ENCODE data around the gene PCCA.

Gene PCCA

GRCh38 chr13:100154842-100155416, 66.0 kb downstream of the PCCA start:
- Histone ChIP-seq H3K27me3 (ENCODE audit: insufficient read depth, low read length) (no peaks in the 10 kb centered on the region), H4K20me1 (ENCODE audit: insufficient read depth, low read length) (no peaks in the 10 kb centered on the region), H3K27ac (ENCODE audit: low read depth, low read length, poor library complexity, severe bottlenecking) (no peak overlapping the region), H3K9me2 (ENCODE audit: low read depth, low read length) (no peaks in the 10 kb centered on the region; the same call in 1 of the 2 replicates), H2AFZ (ENCODE audit: low read length) (no peak overlapping the region), H3K79me2 (ENCODE audit: insufficient read depth, low read length) (no peaks in the 10 kb centered on the region), H3K4me3 (ENCODE audit: low read depth, low read length, poor library complexity, severe bottlenecking) (no peak overlapping the region), H3K9me3 (ENCODE audit: low read length) (no peaks in the 10 kb centered on the region), H3K4me1 (ENCODE audit: insufficient read depth, low read length, severe bottlenecking) (no peaks in the 10 kb centered on the region), H3F3A (ENCODE audit: insufficient read depth, low read length) (no peaks in the 10 kb centered on the region), H3K9ac (ENCODE audit: low read length) (no peak overlapping the region), H3K36me3 (ENCODE audit: insufficient read depth, low read length) (no peaks in the 10 kb centered on the region), H3K4me2 (ENCODE audit: low read length) (no peak overlapping the region)
- TF ChIP-seq CTCF (IDR thresholded peaks at IDR 0.05; ENCODE audit: low read length) (no peak), EZH2 (IDR thresholded peaks at IDR 0.05; ENCODE audit: borderline replicate concordance, low read length) (no peak)

GRCh38 chr13:100156788-100157187, 67.9 kb downstream of the PCCA start:
- Histone ChIP-seq H3K27me3 (ENCODE audit: insufficient read depth, low read length) (no peaks in the 10 kb centered on the region), H3K4me1 (ENCODE audit: insufficient read depth, low read length, severe bottlenecking) (no peaks in the 10 kb centered on the region), H3K79me2 (ENCODE audit: insufficient read depth, low read length) (no peaks in the 10 kb centered on the region), H3K4me3 (ENCODE audit: low read depth, low read length, poor library complexity, severe bottlenecking) (no peak overlapping the region), H3K9ac (ENCODE audit: low read length) (no peak overlapping the region), H2AFZ (ENCODE audit: low read length) (no peak overlapping the region), H3K9me2 (ENCODE audit: low read depth, low read length) (no peaks in the 10 kb centered on the region; the same call in 1 of the 2 replicates), H4K20me1 (ENCODE audit: insufficient read depth, low read length) (no peaks in the 10 kb centered on the region), H3K4me2 (ENCODE audit: low read length) (no peak overlapping the region), H3K27ac (ENCODE audit: low read depth, low read length, poor library complexity, severe bottlenecking) (no peak overlapping the region), H3K9me3 (ENCODE audit: low read length) (no peaks in the 10 kb centered on the region), H3F3A (ENCODE audit: insufficient read depth, low read length) (no peaks in the 10 kb centered on the region), H3K36me3 (ENCODE audit: insufficient read depth, low read length) (no peaks in the 10 kb centered on the region)
- no peak for TF ChIP-seq EZH2 (IDR thresholded peaks at IDR 0.05; ENCODE audit: borderline replicate concordance, low read length)

GRCh38 chr13:100158569-100158968, 69.7 kb downstream of the PCCA start:
- no peaks in the 10 kb centered on the region for H3K36me3 ChIP-seq (ENCODE audit: insufficient read depth, low read length)
- H3F3A ChIP-seq (ENCODE audit: insufficient read depth, low read length), result no peaks in the 10 kb centered on the region
- H3K9me3 ChIP-seq (ENCODE audit: low read length), result no peaks in the 10 kb centered on the region
- H3K79me2 ChIP-seq (ENCODE audit: insufficient read depth, low read length), result no peaks in the 10 kb centered on the region
- H3K27me3 ChIP-seq (ENCODE audit: insufficient read depth, low read length), result no peaks in the 10 kb centered on the region
- no peaks in the 10 kb centered on the region for H3K4me1 ChIP-seq (ENCODE audit: insufficient read depth, low read length, severe bottlenecking)
- no peak overlapping the region for H3K9ac ChIP-seq (ENCODE audit: low read length)
- no peak overlapping the region for H2AFZ ChIP-seq (ENCODE audit: low read length)
- TF ChIP-seq EZH2 (IDR thresholded peaks at IDR 0.05; ENCODE audit: borderline replicate concordance, low read length) (no peak), CTCF (IDR thresholded peaks at IDR 0.05; ENCODE audit: low read length) (no peak)
- no peak overlapping the region for H3K4me2 ChIP-seq (ENCODE audit: low read length)
- H3K4me3 ChIP-seq (ENCODE audit: low read depth, low read length, poor library complexity, severe bottlenecking), result no peak overlapping the region
- no peaks in the 10 kb centered on the region for H4K20me1 ChIP-seq (ENCODE audit: insufficient read depth, low read length)
- no peaks in the 10 kb centered on the region; the same call in 1 of the 2 replicates for H3K9me2 ChIP-seq (ENCODE audit: low read depth, low read length)
- H3K27ac ChIP-seq (ENCODE audit: low read depth, low read length, poor library complexity, severe bottlenecking), result no peak overlapping the region

- no peak overlapping the region for H3K4me3 ChIP-seq (ENCODE audit: low read depth, low read length, poor library complexity, severe bottlenecking)
- TF ChIP-seq EZH2 (IDR thresholded peaks at IDR 0.05; ENCODE audit: borderline replicate concordance, low read length), result no peak
- TF ChIP-seq CTCF (IDR thresholded peaks at IDR 0.05; ENCODE audit: low read length), result no peak
These were observed 70.7 kb downstream of the PCCA start for GRCh38 chr13:100159584-100159983.

More at GRCh38 chr13:100159584-100159983, 70.7 kb downstream of the PCCA start:
- H3K4me2 ChIP-seq (ENCODE audit: low read length), result no peak overlapping the region
- no peaks in the 10 kb centered on the region for H3K4me1 ChIP-seq (ENCODE audit: insufficient read depth, low read length, severe bottlenecking)
- no peaks in the 10 kb centered on the region for H3K79me2 ChIP-seq (ENCODE audit: insufficient read depth, low read length)
- no peak overlapping the region for H3K9ac ChIP-seq (ENCODE audit: low read length)
- H4K20me1 ChIP-seq (ENCODE audit: insufficient read depth, low read length), result no peaks in the 10 kb centered on the region
- H2AFZ ChIP-seq (ENCODE audit: low read length), result no peak overlapping the region
- H3K27me3 ChIP-seq (ENCODE audit: insufficient read depth, low read length), result no peaks in the 10 kb centered on the region
- H3K9me2 ChIP-seq (ENCODE audit: low read depth, low read length), result no peaks in the 10 kb centered on the region; the same call in 1 of the 2 replicates
- no peak overlapping the region for H3K27ac ChIP-seq (ENCODE audit: low read depth, low read length, poor library complexity, severe bottlenecking)
- H3K9me3 ChIP-seq (ENCODE audit: low read length), result no peaks in the 10 kb centered on the region
- no peaks in the 10 kb centered on the region for H3F3A ChIP-seq (ENCODE audit: insufficient read depth, low read length)
- H3K36me3 ChIP-seq (ENCODE audit: insufficient read depth, low read length), result no peaks in the 10 kb centered on the region

All from OCI-LY1 (cell line).